Liver (tissue), 9 donors: ENCODE data around the gene MAPT. TPM values are rescaled to one million over a fixed set of nuclear protein-coding genes. Genes with fewer than 3 reads are reported as not detected.

ENCODE experiments used
- DNase-seq: peaks from one replicate; pipeline ENCODE4 v3.0.0-alpha.2; 2017; ENCODE audit warnings: low spot score
- H3K27ac ChIP-seq, 2 donors: one replicate each; pipeline ENCODE4 v1.7.0; 2013; ENCODE audit warnings: inconsistent platforms in 2 of 2, low read length in 2 of 2, control low read depth in 1 of 2, low read depth in 1 of 2, mild to moderate bottlenecking in 1 of 2
- H3K27me3 ChIP-seq, 4 donors: one replicate each; pipeline versions ENCODE4 v1.6.1 to v1.7.0; 2013; ENCODE audit warnings: low read length in 3 of 4, inconsistent platforms in 1 of 4, mild to moderate bottlenecking in 1 of 4, moderate library complexity in 1 of 4; ENCODE audit not compliant: control insufficient read depth in 4 of 4, insufficient read depth in 4 of 4
- H3K36me3 ChIP-seq, 4 donors: one replicate each; pipeline versions ENCODE4 v1.6.1 to v1.7.0; 2013; ENCODE audit warnings: low read length in 3 of 4, mild to moderate bottlenecking in 3 of 4, low read depth in 1 of 4, moderate library complexity in 1 of 4; ENCODE audit not compliant: control insufficient read depth in 4 of 4, insufficient read depth in 3 of 4
- H3K4me1 ChIP-seq, 4 donors: one replicate each; pipeline versions ENCODE4 v1.6.1 to v1.7.0; 2013; ENCODE audit warnings: low read length in 3 of 4, mild to moderate bottlenecking in 3 of 4, moderate library complexity in 1 of 4; ENCODE audit not compliant: control insufficient read depth in 4 of 4, insufficient read depth in 4 of 4
- H3K4me3 ChIP-seq, 3 donors: one replicate each; pipeline versions ENCODE4 v1.6.1 to v1.7.0; 2013; ENCODE audit warnings: low read length in 3 of 3, control low read depth in 1 of 3, low read depth in 1 of 3, mild to moderate bottlenecking in 1 of 3
- H3K9ac ChIP-seq, 2 donors: one replicate each; pipeline ENCODE4 v1.7.0; 2013; ENCODE audit warnings: low read length in 2 of 2, mild to moderate bottlenecking in 2 of 2, moderate library complexity in 2 of 2, control low read depth in 1 of 2, low read depth in 1 of 2
- H3K9me3 ChIP-seq, 4 donors: one replicate each; pipeline versions ENCODE4 v1.6.1 to v1.7.0; 2013; ENCODE audit warnings: low read length in 3 of 4; ENCODE audit not compliant: control insufficient read depth in 4 of 4
- EGR1 ChIP-seq, 2 donors: IDR thresholded peaks; 2 replicates each; pipeline ENCODE4 v1.6.1; 2016 to 2018; ENCODE audit warnings: antibody characterized with exemption in 2 of 2, low read depth in 2 of 2
- FOXA1 ChIP-seq: IDR thresholded peaks from 2 replicates; pipeline ENCODE4 v1.6.1; 2016; ENCODE audit warnings: antibody characterized with exemption
- FOXA2 ChIP-seq: IDR thresholded peaks from 2 replicates; pipeline ENCODE4 v1.6.1; 2016; ENCODE audit warnings: antibody characterized with exemption
- GABPA ChIP-seq, 2 donors: IDR thresholded peaks in 1 of 2; conservative IDR thresholded peaks in 1 of 2; 2 replicates each; pipeline ENCODE4 v1.6.1; 2016; ENCODE audit warnings: antibody characterized with exemption in 2 of 2, mild to moderate bottlenecking in 1 of 2, moderate library complexity in 1 of 2
- HNF4A ChIP-seq, 2 donors: conservative IDR thresholded peaks; 2 replicates each; pipeline ENCODE4 v1.6.1; 2016; ENCODE audit warnings: antibody characterized with exemption in 2 of 2, mild to moderate bottlenecking in 2 of 2
- HNF4G ChIP-seq: IDR thresholded peaks from 2 replicates; pipeline ENCODE4 v1.6.1; 2016; ENCODE audit warnings: antibody characterized with exemption
- JUND ChIP-seq, 2 donors: IDR thresholded peaks; 2 replicates each; pipeline ENCODE4 v1.6.1; 2016; ENCODE audit warnings: antibody characterized with exemption in 2 of 2
- MAX ChIP-seq: IDR thresholded peaks from 2 replicates; pipeline ENCODE4 v1.6.1; 2016; ENCODE audit warnings: antibody characterized with exemption
- RAD21 ChIP-seq, 2 donors: IDR thresholded peaks; 2 replicates each; pipeline ENCODE4 v1.6.1; 2016; ENCODE audit warnings: antibody characterized with exemption in 2 of 2, mild to moderate bottlenecking in 2 of 2
- SP1 ChIP-seq: IDR thresholded peaks from 2 replicates; pipeline ENCODE4 v1.6.1; 2018; ENCODE audit warnings: antibody characterized with exemption, mild to moderate bottlenecking
- TAF1 ChIP-seq: conservative IDR thresholded peaks from 2 replicates; pipeline ENCODE4 v1.6.1; 2016; ENCODE audit warnings: antibody characterized with exemption, mild to moderate bottlenecking
- YY1 ChIP-seq: IDR thresholded peaks from 2 replicates; pipeline ENCODE4 v1.6.1; 2016; ENCODE audit warnings: antibody characterized with exemption, mild to moderate bottlenecking
- WGBS: extraction: QIAGEN DNeasy Blood & Tissue Kit; methylation state at CpG from one replicate; pipeline ENCODE4 v1.1.7; 2013; 5-methylcytosine and 5-hydroxymethylcytosine counted together
- polyA plus RNA-seq, 2 donors: library from polyadenylated mRNA; stranded (reverse) in 1 of 2; unstranded in 1 of 2; fragments of 200-250 nt in 1 of 2; fragments of >200 nt in 1 of 2; fragmentation: Nextera tagmentation in 1 of 2; extraction: Ambion mirVana in 1 of 2; gene quantifications; one replicate each; pipeline versions ENCODE4 v1.2.1 to v1.2.3, GENCODE V29; 2013 to 2015
- total RNA-seq, 2 donors: library from RNA; depleted of rRNA; stranded (reverse); fragments of >200 nt; gene quantifications; one replicate each; pipeline ENCODE4 v1.2.3, GENCODE V29; 2014
- TF ChIP-seq, protein P1 (sequence below): fragments of 150-350 bp; IDR thresholded peaks from 2 replicates; pipeline ENCODE4 v1.5.1; 2017; ENCODE audit warnings: improper control_type of control experiment, low read depth, low read length; ENCODE audit not compliant: missing input control
- TF ChIP-seq, protein P2 (sequence below): IDR thresholded peaks from 2 replicates; pipeline ENCODE4 v1.6.1; 2016; ENCODE audit warnings: antibody characterized with exemption
- TF ChIP-seq, protein P3 (sequence below): IDR thresholded peaks from 2 replicates; pipeline ENCODE4 v1.6.1; 2016; ENCODE audit warnings: antibody characterized with exemption
- TF ChIP-seq, protein P4 (sequence below): IDR thresholded peaks from 2 replicates; pipeline ENCODE4 v1.6.1; 2016; ENCODE audit warnings: antibody characterized with exemption, mild to moderate bottlenecking
- donor health status: healthy.
- donor health status: healthy.
- donor health status: healthy.
- donor health status: healthy.
- donor health status: healthy.

Gene MAPT
- total and polyA plus RNA-seq, 4 donors: 0.05 to 0.67 (median 0.27) TPM

- TF ChIP-seq MAX: no peak
- no peak for TF ChIP-seq HNF4A (conservative IDR thresholded peaks at IDR 0.05)
- TF ChIP-seq JUND (IDR thresholded peaks at IDR 0.05): no peak
- TF ChIP-seq TAF1: no peak
- no peak for TF ChIP-seq RAD21 (IDR thresholded peaks at IDR 0.05)
- TF ChIP-seq HNF4G: no peak
Measured at GRCh38 chr17:46028374-46028773, 134.0 kb downstream of the MAPT start (continued).

DNA sequence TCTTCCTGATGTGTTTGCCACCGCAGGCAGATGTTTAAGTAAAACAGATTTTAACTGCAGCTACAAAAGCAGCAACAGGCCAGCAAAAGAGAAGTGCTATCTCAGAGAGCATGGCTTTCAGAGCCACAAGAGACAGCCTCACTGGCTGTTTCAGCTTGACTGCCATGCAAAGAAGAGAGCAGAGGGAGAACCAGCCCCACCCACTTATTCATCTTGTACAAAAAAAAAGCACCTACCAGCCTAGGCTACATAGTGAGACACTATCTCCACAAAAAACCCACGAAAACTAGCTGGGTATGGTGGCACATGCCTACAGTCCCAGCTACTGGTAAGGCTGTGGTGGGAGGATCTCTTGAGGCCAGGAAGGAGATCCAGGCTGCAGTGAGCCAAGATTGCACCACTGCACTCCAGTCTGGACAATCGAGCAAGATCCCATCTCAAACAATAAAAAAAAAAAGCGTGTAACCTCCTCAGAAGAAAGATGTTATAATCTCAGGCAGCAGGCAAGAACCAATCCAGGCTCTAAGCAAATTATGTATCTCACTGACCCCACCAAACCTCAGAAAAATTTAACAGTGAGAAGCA, 134.7 kb downstream of the MAPT start:
- no peak for TF ChIP-seq YY1
- no peak for TF ChIP-seq RAD21 (IDR thresholded peaks at IDR 0.05)
- TF ChIP-seq GABPA (IDR thresholded peaks at IDR 0.05 in 1 of 2, conservative IDR thresholded peaks at IDR 0.05 in 1 of 2): no peak
- TF ChIP-seq, protein P1, sequence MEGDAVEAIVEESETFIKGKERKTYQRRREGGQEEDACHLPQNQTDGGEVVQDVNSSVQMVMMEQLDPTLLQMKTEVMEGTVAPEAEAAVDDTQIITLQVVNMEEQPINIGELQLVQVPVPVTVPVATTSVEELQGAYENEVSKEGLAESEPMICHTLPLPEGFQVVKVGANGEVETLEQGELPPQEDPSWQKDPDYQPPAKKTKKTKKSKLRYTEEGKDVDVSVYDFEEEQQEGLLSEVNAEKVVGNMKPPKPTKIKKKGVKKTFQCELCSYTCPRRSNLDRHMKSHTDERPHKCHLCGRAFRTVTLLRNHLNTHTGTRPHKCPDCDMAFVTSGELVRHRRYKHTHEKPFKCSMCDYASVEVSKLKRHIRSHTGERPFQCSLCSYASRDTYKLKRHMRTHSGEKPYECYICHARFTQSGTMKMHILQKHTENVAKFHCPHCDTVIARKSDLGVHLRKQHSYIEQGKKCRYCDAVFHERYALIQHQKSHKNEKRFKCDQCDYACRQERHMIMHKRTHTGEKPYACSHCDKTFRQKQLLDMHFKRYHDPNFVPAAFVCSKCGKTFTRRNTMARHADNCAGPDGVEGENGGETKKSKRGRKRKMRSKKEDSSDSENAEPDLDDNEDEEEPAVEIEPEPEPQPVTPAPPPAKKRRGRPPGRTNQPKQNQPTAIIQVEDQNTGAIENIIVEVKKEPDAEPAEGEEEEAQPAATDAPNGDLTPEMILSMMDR: no peak
- TF ChIP-seq HNF4A (conservative IDR thresholded peaks at IDR 0.05): no peak
- TF ChIP-seq TAF1: no peak
- TF ChIP-seq SP1: no peak
- TF ChIP-seq, protein P2, sequence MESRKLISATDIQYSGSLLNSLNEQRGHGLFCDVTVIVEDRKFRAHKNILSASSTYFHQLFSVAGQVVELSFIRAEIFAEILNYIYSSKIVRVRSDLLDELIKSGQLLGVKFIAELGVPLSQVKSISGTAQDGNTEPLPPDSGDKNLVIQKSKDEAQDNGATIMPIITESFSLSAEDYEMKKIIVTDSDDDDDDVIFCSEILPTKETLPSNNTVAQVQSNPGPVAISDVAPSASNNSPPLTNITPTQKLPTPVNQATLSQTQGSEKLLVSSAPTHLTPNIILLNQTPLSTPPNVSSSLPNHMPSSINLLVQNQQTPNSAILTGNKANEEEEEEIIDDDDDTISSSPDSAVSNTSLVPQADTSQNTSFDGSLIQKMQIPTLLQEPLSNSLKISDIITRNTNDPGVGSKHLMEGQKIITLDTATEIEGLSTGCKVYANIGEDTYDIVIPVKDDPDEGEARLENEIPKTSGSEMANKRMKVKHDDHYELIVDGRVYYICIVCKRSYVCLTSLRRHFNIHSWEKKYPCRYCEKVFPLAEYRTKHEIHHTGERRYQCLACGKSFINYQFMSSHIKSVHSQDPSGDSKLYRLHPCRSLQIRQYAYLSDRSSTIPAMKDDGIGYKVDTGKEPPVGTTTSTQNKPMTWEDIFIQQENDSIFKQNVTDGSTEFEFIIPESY: no peak
- no peak for TF ChIP-seq HNF4G
- TF ChIP-seq MAX: no peak
- TF ChIP-seq, protein P3, sequence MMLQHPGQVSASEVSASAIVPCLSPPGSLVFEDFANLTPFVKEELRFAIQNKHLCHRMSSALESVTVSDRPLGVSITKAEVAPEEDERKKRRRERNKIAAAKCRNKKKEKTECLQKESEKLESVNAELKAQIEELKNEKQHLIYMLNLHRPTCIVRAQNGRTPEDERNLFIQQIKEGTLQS: no peak
- no peak for TF ChIP-seq FOXA1
- TF ChIP-seq, protein P4, sequence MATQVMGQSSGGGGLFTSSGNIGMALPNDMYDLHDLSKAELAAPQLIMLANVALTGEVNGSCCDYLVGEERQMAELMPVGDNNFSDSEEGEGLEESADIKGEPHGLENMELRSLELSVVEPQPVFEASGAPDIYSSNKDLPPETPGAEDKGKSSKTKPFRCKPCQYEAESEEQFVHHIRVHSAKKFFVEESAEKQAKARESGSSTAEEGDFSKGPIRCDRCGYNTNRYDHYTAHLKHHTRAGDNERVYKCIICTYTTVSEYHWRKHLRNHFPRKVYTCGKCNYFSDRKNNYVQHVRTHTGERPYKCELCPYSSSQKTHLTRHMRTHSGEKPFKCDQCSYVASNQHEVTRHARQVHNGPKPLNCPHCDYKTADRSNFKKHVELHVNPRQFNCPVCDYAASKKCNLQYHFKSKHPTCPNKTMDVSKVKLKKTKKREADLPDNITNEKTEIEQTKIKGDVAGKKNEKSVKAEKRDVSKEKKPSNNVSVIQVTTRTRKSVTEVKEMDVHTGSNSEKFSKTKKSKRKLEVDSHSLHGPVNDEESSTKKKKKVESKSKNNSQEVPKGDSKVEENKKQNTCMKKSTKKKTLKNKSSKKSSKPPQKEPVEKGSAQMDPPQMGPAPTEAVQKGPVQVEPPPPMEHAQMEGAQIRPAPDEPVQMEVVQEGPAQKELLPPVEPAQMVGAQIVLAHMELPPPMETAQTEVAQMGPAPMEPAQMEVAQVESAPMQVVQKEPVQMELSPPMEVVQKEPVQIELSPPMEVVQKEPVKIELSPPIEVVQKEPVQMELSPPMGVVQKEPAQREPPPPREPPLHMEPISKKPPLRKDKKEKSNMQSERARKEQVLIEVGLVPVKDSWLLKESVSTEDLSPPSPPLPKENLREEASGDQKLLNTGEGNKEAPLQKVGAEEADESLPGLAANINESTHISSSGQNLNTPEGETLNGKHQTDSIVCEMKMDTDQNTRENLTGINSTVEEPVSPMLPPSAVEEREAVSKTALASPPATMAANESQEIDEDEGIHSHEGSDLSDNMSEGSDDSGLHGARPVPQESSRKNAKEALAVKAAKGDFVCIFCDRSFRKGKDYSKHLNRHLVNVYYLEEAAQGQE: no peak
- no peak for TF ChIP-seq FOXA2
- TF ChIP-seq EGR1 (IDR thresholded peaks at IDR 0.05; ENCODE audit: low read depth in 2 of 2): no peak
- Histone ChIP-seq H3K27ac (no peak overlapping the region), H3K4me1 (no peaks in the 10 kb centered on the region), H3K4me3 (no peak overlapping the region), H3K27me3 (no peaks in the 10 kb centered on the region), H3K36me3 (peaks cover 16 to 46% (median 39%) of the 10 kb centered on the region in 4 donors), H3K9ac (no peak overlapping the region), H3K9me3 (no peaks in the 10 kb centered on the region)
- WGBS: 89% methylated on average over 4 of the region's 4 CpGs
- no peak for DNase-seq
